Smooth muscle cell of the umbilical artery (primary cell): ENCODE data around the gene TSKU. TPM values are rescaled to one million over a fixed set of nuclear protein-coding genes. Genes with fewer than 3 reads are reported as not detected.

ENCODE experiments used
- total RNA-seq: library from RNA; depleted of rRNA; stranded (reverse); fragments of >200 nt; gene quantifications from 2 replicates; pipeline ENCODE4 v1.2.3, GENCODE V29; 2014

Gene TSKU
- total RNA-seq = 21.4 and 28.6 TPM in 2 replicates

GRCh38 chr11:76783294-76783895 is at the start of gene TSKU:
TSS of gene TSKU (plus strand) at chr11:76783356. CDS start at chr11:76795617, 12,261 bp downstream.

Other genes starting within 250 kb of the TSKU start
- gene LRRC32, start 112.6 kb upstream of the TSKU start, total RNA-seq = 59.0 and 86.1 TPM in 2 replicates
- gene ACER3, start 77.6 kb downstream of the TSKU start, total RNA-seq = 4.8 and 10.6 TPM in 2 replicates